Prostate gland (tissue), 2 donors: ENCODE measurements around the gene LEPR.

Experiments
- CTCF ChIP-seq, 4 experiments: fragments of 200-600 bp in 2 of 4; fragments of 450-650 bp in 2 of 4; sonication (generic) in 2 of 4; IDR thresholded peaks; 1 replicate in 3 of 4; 2 replicates in 1 of 4; pipeline ENCODE4 v1.5.1; 2016 to 2019; ENCODE audit warnings: antibody characterized with exemption in 4 of 4, mild to moderate bottlenecking in 2 of 4, moderate library complexity in 2 of 4
- POLR2A ChIP-seq: fragments of 450-650 bp; IDR thresholded peaks from one replicate; pipeline ENCODE4 v1.6.1; 2016; ENCODE audit warnings: antibody characterized with exemption, mild to moderate bottlenecking

DNA sequence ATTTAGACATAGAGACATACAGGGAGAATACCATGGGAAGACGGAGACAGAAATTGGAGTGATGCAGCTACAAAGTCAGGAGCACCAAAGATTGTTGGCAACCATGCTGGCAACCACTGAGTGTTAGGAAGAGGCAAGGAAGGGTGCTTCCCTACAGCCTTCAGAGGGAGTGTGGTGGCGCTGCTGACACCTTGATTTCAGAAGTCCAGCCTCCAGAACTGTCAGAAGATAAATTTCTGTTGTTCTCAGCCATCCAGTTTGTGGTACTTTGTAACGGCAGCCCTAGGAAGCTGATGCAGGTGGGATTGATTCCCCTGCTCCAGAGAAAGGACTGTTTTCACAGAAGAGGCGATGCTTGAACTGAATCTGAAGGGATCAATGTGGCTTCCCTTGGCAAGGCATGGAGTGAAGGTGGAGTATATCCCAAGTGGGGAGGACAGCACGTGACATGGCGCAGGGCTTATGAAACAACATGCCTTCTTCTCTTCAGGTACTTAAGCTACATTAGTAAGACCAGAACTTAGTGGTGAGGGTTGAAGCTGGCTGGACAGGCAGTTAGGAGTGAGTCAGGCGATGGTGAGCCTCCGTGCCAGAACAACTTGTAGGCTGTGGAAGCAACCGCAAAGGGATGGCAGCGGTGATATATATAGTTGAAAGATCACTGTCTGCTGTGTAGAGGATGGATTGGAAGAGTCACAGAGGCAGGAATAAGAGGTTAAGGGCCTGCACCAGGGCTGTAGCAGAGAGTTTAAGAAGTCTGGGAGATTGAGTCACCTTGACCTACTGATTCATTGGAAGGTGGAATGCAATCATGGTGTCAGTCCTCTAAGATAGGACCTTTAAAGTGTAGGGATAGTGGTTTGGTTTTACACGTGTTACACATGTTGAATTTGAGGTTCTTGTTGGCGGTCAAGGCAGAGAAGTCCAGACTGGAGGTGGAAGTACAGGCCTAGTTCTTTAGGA is 2.1 kb downstream of the LEPR start:
- no peak for TF ChIP-seq CTCF (IDR thresholded peaks at IDR 0.05)
- no peak for TF ChIP-seq POLR2A
